Activated CD4-positive, alpha-beta T cell treated with anti-CD3 and anti-CD28 coated beads, Interleukin-2, Interleukin-6, amounts not matched to agents 100 ng/mL and 50 ng/mL, durations not matched to agents 16 hours and 8 hours (primary cell): ENCODE data around the gene FBXW10.
"Not testable (repeated sequence)": the region's sequence is repeated elsewhere in the genome, so short reads cannot be mapped to it uniquely, and the experiment has no call there.

Source experiments
- DNase-seq: peaks from one replicate; pipeline ENCODE4 v3.0.0-alpha.2; 2020

FBXW10 gene, protein sequence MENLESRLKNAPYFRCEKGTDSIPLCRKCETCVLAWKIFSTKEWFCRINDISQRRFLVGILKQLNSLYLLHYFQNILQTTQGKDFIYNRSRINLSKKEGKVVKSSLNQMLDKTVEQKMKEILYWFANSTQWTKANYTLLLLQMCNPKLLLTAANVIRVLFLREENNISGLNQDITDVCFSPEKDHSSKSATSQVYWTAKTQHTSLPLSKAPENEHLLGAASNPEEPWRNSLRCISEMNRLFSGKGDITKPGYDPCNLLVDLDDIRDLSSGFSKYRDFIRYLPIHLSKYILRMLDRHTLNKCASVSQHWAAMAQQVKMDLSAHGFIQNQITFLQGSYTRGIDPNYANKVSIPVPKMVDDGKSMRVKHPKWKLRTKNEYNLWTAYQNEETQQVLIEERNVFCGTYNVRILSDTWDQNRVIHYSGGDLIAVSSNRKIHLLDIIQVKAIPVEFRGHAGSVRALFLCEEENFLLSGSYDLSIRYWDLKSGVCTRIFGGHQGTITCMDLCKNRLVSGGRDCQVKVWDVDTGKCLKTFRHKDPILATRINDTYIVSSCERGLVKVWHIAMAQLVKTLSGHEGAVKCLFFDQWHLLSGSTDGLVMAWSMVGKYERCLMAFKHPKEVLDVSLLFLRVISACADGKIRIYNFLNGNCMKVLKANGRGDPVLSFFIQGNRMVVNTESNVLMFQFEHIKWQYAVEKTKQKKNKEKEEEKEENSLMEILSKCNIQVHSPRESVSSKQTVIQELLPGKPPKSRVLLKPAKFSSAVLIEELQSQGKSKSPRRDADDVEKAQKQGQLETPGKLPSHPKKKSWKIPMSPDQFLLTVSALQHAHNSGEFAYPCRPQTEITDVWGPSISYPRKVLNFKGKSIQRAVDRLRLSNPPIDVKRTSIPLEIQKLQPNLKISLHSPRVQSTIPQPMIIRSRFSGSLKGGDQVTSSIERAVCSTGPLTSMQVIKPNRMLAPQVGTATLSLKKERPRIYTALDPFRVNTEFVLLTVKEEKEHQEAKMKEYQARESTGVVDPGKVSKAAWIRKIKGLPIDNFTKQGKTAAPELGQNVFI

DNA sequence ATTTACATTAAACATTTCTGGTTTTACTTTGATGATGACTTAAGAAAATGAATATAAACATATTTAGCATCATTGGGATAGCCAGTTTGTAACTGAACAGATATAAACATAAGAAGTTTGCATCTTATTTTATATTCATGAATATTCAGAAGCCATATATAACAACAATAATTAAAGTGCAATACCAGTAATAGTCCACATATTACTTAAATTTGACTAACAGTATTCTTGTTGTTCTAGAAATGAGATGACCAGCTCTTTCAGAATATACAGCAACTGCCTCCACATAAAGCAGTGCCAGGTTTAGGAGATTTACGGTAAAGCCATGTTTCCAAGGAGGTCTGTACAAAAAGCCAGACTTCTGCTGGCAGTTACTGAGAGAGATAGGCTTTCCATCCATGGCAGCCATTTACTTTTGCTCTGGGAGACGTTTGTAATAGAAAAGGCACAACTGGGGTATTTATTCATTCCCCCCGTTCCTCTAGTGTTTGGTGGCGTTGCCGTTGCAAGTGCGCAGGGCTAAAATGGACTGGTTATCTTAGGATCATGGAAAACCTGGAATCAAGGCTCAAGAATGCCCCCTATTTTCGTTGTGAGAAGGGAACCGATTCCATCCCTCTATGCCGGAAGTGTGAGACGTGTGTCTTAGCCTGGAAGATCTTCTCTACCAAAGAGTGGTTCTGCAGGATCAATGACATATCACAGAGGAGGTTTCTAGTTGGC, at the start of gene FBXW10:
Gene FBXW10, plus strand, starts transcription at position 356 of the 723 bp plus-strand sequence. Its CDS starts 191 bp downstream, at position 547.
- DNase-seq, result not testable (repeated sequence)

DNA sequence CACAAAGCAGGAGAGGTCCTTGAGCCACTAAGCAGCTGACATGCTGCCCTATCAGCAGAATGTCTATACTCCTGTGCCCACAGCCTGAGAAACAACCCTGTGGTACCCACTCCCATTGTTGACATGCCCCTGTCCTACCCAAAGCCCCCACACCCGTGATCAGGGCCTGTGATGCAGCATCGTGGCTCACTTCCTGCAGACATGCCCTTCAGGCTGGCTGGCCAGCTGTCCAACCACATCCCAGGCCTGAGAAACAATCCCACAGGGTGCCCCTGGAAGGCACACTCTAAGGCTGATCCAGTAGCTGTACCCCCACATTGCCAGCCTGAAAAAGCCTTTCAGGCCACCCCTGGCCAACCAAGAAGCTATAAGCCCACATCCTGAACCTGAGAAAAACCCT, 48.7 kb upstream of the FBXW10 start:
- DNase-seq, result not testable (repeated sequence)

DNA sequence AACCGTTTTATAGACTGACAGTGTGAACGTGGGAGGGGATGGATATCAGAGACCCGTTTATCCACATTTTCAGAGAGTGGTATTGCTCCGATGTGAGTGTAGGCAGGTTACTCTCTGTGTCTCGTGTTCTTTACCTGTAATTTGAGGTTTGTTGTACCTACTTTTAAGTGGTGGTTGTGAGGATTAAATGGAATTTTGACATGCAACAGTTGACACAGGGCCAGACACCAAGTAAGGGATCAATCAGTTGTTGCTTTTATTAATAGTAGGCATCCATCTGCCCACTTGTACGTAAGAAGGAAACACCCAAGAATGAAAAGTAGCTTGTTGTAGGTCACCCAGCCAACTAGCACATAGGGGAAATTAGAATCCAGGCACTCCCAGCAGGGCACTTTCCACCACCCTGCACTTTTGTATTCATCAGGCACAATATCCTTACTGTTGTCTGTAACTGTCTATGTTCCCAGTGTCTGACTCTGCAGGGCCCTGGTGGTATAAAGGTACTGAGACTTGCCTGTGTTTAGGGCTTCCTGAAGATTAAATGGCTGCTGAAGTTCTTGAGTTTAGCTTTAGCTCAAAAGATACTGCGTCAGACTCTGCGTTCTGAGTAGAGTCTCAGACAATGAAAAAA, 45.3 kb upstream of the FBXW10 start:
- not testable (repeated sequence) for DNase-seq

DNA sequence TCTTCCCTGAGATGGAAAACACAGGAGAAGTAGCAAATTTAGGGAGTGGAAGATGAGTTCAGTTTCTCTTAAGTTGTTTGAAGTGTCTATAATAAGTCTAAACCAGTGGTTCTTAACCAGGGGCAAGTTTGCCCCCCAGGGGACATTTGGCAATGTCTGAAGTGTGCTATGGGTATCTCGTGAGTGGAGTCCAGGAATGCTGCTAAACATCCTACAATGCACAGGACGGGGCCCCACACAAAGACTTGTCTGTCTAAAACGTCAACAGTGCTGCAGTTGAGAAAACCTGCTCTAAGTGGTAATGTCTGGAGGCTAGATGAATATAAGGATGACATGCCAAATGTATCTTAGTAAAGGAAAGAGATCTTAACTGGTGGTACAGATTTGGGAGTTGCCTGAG, 37.9 kb upstream of the FBXW10 start:
- not testable (repeated sequence) for DNase-seq

DNA sequence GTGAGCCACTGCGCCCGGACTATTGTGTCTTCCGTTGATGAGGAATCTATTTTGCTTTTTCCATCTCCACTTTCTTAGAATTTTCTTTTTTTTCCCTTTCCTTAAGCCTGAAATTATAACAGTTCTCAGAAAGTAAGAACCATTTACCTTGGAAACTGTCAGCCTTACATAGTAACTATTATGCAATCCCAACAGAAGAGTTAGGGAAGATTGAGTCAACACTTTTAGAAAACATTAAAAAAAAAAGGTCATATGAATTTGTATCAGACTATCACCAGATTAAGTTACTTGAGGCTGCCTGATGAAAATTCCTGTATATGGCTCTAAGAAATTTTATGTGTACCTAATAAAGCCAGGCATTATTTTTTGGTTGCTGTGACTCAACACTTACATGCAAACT, 35.6 kb upstream of the FBXW10 start:
- not testable (repeated sequence) for DNase-seq

DNA sequence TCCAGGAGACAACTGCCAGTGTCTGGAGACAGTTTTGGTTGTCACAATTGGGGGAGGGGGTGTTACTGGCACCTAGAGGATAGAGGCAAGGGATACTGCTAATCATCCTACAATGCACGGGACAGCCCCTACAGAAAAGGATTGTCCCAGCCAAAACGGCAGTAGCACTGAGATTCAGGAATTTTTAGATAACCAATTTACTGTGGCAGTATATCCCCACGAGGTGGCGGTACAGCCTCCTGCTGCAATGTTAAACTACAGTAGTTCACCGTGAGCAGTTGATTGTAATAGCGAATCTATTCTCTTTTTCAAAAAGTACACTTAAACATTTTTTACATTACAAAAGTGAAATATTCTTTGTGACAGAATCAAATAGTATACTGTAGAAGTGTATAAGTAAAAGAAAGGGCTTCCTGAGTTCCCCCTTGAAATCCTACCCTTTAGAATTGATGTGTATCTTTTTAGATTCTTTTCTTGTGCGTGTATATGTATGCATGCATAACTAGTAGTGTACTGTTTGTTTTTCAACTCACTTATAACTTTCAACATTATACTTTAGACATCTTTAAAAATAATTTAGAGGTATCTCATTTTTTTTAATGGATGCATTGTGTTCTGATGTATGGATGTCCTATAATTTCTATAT, 31.4 kb upstream of the FBXW10 start:
- DNase-seq, result peak; percentile 67

DNA sequence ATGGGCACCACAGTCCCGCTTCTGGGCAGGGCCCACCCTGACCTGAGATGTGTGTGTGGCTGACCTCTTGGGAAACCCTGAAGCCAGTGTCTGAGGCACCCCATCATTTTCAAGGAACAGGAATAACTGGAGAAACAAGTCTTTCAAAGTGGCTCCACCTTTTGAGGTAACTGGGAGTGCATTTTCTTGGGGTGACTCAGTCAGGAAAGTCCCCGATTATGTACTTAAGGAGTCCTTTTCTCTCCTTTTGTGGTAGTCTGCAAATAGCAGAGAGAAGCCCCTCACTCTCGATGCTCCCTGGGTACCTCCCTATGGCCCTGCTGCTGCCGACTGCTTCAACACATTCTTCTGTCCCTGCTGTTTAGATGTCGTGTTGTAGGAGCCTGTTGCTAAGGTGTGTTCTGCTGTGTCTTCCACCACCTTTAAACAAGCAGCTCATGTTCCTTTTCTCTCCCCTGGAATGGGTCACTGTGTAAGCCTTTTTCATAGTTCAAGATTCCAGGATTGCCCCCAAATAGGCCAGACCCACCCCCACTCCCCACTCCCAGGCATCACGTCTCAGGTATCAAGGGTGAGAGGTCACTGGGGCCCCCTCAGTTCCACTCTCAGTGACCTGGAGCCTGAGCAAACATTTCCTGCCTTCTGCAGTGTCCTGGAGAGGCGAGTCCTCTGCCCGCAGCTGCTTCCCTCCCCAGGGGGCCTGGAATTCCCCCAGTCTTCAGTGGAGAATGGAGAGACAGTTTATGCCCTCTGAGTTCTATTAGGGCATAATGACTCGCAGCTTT, 25.0 kb upstream of the FBXW10 start:
- DNase-seq, result peak; percentile 13

DNA sequence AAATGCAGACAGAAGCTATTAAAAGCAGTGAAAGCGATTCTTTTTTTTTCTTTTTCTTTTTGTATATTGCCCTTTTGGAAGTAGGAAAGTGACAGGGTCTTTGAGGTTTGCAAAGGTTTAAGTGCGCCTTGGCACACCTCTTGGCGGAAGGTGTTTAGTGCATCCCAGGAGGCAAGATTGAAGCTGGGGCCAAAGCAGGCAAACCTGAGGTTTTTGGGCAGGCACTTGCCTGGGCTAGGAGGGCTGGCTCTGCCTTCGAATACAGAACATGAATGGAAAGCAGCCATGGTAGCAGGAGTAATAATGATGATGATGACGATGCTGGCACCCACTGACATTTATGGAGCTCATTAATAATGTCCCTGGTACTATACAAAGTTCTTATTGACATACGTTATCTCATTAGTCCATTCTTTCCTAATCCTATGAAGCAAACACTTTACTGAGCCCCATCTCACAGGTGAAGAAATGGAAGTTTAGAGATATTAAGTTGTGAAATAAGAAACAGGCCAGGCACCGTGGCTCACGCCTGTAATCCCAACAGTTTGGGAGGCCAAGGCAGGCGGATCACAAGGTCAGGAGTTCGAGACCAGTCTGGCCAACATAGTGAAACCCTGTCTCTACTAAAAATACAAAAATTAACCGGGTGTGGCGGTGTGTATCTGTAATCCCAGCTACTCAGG, 24.3 kb upstream of the FBXW10 start:
- DNase-seq, result not testable (repeated sequence)

DNA sequence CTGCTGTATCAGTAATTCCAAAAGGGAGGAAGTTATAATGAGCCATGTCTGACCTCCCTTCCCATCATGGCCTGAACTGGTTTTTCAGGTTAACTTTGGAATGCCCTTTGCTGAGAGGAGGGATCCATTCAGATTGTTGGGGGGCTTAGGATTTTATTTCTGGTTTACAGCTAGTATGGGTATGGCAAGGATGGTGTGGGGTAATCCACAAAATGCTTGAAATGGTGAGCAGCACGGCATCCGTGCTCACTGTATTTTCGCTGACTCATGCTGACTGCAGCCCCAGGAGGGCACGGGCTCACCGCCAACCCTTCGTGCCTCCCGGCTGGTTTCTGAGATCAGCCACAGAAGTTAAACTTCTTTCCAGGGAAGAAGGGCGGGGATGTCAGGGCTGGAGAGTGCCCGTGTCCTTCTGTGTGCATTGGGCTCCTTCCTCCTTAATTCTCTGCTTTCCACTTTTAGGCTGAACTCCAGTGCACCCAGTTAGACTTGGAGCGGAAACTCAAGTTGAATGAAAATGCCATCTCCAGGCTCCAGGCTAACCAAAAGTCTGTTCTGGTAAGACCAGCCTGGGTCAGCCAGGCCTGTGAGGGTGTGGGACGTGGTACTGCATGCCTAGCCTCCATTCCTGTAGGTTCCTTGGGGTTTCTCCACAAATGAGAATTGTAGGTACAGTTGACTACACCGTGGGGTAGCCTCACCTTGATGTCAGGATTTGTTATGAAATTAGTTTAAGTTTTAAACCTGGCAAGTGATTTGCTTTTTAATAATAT, 21.9 kb upstream of the FBXW10 start:
- not testable (repeated sequence) for DNase-seq

DNA sequence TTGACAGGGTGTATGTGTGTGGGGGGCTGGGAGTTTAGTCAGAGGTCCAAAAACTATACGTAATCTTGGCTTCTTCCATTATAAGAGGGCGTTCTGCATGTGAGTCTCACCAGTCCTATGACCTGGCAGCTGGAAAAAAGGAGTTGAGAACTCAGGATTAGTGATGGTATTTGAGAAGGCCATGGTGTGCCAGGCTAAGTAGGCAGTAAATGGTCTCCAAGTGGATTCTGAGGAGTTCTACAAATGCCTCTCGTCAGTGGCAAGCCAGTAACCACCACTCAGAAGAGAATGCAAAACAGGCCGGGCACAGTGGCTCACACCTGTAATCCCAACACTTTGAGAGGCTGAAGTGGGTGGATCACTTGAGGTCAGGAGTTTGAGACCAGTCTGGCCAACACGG, 21.2 kb upstream of the FBXW10 start:
- not testable (repeated sequence) for DNase-seq

DNA sequence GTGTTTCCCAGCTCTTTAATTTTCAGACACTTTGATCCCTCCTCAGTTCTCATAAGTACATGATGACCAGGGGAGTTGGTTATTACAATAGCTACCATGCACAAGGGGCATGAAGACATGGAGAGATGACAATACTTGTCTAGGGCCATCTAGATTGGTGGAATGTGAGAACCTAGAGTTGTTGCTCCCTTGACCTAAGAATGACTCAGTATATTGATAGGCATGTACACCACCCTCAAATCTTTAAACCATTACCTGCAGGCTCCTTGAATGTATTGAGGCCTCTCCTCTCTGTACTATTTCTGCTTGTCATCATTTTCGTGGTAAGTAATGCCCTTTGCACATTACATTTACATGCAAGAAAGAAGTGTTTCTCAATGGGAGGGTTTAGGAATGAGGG, 20.3 kb upstream of the FBXW10 start:
- not testable (repeated sequence) for DNase-seq

DNA sequence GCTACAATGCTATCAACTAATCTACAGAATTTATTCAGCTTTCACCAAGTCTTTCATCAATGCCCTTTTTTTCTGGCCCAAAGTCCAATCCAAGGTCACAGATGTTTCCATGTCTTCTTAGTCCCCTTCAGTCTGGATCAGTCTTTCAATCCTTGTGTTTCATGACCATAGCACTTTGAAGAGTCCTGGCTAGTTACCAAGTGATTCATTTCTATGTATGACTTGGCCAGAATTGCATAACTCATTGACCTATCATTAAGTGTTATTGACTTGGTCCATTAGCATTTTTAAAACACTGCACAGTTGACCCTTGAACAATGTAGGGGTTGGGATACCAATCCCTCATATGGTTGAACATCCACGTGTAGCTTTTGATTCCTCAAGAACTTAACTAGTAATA, 11.4 kb upstream of the FBXW10 start:
- DNase-seq, result not testable (repeated sequence)

DNA sequence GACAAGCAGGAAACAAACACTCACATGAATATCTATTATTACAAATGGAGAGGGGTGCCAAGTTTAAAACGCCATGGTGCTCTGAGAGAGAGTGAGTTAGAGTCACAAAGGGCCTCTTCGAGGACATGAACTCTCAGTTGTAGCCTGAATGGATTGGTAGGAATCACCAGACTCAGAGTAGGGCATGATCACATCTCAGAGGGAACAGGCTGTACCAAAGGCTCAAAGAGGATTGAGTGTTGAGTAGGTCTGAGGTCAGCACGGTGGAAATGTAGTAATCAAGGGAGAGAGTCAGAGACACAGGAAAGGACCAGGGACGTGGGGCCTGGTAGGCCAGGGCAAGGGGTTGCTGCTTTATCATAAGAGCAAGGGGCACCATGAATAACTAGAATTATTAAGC, 10.5 kb upstream of the FBXW10 start:
- DNase-seq, result not testable (repeated sequence)

DNA sequence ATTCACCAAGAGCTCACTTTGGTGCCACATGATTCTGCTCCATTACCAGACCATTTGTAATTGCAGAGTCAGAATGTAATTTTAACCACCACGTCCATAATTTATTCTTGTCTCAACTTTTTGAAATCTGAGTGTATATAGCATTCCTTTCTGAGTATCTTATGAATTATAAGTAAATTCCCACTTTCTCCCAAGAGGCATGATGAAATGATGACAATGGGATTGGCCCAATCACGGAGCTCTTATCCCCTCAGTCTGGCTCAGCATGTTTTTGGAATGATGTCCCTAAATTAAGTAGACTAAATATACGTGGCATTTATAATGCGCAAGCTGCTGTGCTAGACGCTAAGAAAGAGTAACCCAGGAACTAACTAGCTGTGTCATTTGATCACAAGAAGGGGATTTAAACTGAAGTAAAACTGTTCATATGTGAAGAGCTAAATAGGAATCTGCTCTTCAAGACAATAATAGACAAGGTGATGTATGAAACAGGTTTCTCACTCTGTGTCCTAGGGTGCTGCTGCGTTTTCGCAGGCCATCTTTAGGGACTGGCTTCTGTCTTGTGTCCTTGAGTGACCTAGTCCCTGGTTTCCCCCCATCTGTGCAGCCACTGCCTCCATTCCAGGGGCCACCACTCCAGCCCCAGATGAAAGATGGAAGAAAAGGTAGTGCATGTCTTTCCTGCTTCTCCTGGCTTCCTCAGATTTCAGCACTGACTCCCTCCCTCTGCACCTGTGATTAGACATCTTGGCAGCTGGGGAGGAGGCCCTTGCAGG, 4.0 kb upstream of the FBXW10 start:
- DNase-seq, result not testable (repeated sequence)

DNA sequence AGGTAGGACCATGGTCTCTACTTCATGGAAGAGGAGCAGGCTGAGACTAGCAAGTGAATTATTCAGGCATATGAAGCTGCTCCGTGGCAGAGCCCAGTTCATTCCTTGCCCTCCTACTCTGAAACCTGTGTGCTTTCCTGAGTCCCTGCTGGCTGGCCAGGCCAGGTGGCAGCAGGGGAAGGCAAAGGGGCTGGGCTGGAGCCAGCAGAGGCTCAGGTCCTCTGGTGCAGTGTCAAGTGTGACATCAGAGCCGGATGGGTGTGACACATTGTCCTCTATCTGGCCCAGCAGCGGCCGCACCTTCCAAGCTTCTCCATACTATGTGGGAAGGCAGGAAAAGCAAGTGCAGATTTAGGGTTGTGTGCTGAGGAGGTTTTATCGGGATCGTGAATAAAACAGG, 2.6 kb upstream of the FBXW10 start:
- DNase-seq, result not testable (repeated sequence)

DNA sequence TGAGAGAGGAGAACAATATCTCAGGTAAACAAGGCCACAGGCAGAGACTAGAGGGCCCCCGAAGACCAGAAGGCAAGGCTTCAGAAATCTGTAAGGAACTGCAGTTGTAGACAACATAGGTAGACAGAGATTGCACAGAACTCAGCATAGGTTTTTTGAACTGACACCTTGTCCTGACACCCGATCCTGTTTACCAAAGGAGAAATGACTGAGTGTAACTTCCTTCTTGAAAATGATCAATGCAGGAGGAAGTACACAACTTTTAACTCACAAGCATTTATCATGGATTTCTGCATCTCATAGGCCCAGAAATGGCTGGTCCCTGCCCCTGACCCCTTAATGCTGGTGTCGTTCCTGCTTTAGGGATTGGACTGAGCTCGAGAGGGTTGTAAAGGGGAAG, 872 bp downstream of the FBXW10 start:
- not testable (repeated sequence) for DNase-seq

DNA sequence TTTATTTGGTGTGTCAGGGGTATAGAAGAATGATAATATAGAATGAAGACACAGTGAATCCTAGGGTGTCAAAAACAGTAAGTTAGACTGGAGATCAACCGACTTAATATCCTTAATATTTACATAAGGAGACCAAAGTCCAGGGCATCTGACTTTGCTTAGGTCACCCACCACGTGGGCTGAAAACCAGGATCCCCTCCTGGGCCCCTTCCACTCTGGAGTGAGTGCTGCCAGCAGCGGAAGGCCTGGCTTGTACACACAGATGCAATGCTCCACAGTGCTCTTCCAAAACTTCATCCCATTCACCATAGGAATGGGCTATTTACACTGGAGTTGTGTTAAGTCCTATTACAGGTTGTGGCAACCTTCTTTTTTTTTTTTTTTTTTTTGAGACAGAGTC, 2.7 kb downstream of the FBXW10 start:
- DNase-seq, result not testable (repeated sequence)

DNA sequence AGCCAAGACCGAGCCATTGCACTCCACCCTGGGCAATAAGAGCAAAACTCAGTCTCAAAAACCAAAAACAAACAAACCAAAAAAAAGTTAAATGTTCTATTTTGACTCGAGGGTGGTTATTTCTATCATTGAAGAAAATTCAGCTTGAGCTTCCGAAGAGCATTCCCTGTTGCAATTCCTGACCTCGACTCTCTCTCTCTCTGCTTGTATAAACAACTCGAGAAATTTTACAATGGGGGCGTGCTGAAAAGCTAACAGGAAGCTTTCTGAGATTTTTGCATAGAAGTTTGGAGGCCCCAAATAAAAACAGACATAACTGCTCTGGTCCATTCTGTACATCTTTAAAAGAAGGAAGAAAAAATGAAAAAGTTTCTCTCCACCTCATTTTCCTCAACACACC, 3.6 kb downstream of the FBXW10 start:
- DNase-seq, result not testable (repeated sequence)

DNA sequence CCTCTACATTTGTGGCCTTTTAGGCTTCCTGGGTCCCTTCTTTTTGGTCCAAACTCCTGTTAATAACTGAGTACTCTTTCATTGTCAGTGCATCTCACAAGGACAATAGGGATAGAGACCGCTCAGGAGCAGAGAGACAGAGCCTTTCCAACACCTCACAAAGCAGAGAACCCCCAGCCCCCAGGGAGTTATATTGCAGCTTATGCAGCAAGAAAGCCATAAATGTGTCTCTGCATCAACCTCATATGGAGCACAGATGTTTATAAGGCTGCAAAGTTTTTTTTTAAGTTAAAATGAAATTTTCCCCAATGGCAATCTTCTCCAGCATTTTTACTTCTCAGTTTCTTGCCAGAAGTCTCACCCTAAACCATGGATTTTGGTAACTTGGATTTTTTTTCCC, 6.4 kb downstream of the FBXW10 start:
- DNase-seq, result not testable (repeated sequence)
